T-helper 2 cell treated with Interferon-gamma antibody and Interleukin-4, amounts not matched to agents 5 μg/mL and 100 μg/mL, for 36 hours (primary cell): Measurements from ENCODE around the gene ZFP36.
"Not testable (repeated sequence)": the region's sequence is repeated elsewhere in the genome, so short reads cannot be mapped to it uniquely, and the experiment has no call there.

Source experiments
- DNase-seq: peaks from one replicate; pipeline ENCODE4 v3.0.0; 2021; ENCODE audit warnings: low spot score
- H3K27ac Mint-ChIP-seq: one replicate; pipeline ENCODE4 v1.8.0; 2021; ENCODE audit warnings: mild to moderate bottlenecking, mixed read lengths
- H3K27me3 Mint-ChIP-seq: one replicate; pipeline ENCODE4 v1.8.0; 2021; ENCODE audit warnings: low read depth, mixed read lengths
- H3K36me3 Mint-ChIP-seq: one replicate; pipeline ENCODE4 v1.8.0; 2021; ENCODE audit warnings: low read depth, mixed read lengths
- H3K4me1 Mint-ChIP-seq: one replicate; pipeline ENCODE4 v1.8.0; 2021; ENCODE audit warnings: low read depth, mixed read lengths
- H3K4me3 Mint-ChIP-seq: one replicate; pipeline ENCODE4 v1.8.0; 2022; ENCODE audit warnings: mild to moderate bottlenecking, moderate library complexity, mixed read lengths
- H3K9me3 Mint-ChIP-seq: one replicate; pipeline ENCODE4 v1.8.0; 2021; ENCODE audit warnings: mixed read lengths

ZFP36 gene

DNA sequence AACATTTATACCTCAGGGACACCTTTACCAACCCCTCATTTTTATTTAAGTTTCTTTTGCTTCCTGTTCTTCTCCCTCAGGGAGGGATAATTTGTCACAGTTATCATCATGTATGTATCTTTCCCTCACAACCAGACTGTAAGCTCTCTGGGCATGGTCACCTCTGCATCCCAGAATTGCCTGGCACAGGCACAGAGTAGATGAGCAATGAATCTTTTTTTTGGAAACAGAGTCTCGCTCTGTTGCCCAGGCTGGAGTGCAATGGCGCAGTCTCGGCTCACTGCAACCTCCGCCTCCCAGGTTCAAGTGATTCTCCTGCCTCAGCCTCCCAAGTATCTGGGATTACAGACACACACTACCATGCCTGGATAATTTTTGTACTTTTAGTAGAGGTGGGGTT, 27.3 kb upstream of the ZFP36 start:
- not testable (repeated sequence) for H3K27ac Mint-ChIP-seq, DNase-seq, H3K4me1 Mint-ChIP-seq, H3K9me3 Mint-ChIP-seq, H3K4me3 Mint-ChIP-seq, H3K27me3 Mint-ChIP-seq
- H3K36me3 Mint-ChIP-seq: peaks cover 47% of the 10 kb centered on the region

DNA sequence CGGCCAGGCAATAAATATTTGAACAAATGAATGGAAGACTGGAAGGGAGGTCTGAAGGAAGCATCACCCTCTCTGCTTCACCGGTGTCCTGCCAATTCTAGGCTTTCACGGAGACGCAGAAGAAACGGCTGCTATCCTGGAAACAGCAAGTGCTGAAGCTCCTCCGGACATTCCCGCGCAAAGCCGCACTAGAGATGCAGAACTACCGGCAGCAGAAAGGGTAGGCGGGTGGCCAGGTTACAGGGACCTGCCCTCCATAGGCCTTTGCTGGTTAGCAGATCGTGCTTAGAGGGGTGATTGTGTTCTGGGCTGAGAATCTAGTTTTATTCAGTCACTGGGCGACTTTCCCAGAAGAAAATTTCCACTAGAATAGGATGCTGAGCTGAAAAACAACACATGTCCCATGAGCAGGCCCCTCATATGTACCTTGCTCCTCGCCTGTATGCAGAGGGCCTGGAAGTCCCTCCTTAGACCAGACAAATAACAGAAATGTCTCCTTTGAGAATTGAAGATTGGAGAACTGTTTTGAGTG, 26.7 kb upstream of the ZFP36 start:
- Mint-ChIP-seq H3K36me3 (peaks cover 47% of the 10 kb centered on the region), H3K27ac (no peak overlapping the region), H3K4me1 (no peaks in the 10 kb centered on the region)

DNA sequence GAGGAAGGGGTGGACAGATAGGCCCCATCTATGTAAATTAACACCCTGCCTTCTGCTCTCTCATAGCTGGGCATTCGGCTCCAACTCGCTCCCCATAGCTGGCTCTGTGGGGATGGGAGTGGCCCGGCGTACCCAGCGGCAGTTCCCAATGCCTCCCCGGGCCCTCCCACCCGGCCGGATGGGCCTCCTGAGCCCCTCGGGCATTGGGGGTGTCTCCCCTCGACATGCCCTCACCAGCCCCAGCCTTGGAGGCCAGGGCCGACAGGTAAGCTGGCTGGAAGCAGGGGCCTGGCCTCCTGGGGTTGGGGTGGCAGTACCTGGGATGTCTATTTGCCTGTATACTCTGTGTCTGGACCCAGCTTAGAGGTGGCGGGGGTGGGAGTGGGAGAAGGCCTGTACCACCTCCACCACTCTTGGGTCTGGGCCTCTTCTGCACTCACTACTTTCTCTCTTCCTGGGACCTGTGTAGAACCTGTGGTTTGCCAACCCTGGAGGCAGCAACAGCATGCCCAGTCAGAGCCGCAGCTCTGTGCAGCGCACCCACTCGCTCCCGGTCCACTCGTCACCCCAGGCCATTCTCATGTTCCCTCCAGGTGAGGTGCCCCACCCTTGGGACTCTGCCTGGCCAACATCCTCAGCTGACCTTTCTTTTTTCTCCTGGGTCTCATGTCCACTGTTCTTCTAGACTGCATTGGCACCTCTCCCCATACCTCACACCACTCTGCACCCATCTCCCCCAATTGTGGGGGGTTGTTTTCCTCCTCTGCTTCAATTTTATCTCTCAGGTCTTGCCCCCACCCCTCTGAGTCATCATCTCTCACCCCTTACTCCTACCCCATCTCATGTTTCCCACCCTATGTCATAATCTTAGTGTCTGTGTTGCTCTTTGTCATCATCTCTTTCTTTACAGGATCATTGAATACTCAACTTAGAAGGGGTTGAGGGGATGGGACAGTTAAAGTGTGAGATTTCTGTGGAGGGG, 25.8 kb upstream of the ZFP36 start:
- Mint-ChIP-seq H3K27ac (no peak overlapping the region), H3K4me3 (no peak overlapping the region), H3K9me3 (no peaks in the 10 kb centered on the region), H3K36me3 (peaks cover 51% of the 10 kb centered on the region), H3K4me1 (no peaks in the 10 kb centered on the region), H3K27me3 (no peaks in the 10 kb centered on the region)
- no peak for DNase-seq

More for the DNA sequence above, 26.7 kb upstream of the ZFP36 start:
- no peak for DNase-seq
- Mint-ChIP-seq H3K4me3 (no peak overlapping the region), H3K9me3 (no peaks in the 10 kb centered on the region), H3K27me3 (no peaks in the 10 kb centered on the region)

DNA sequence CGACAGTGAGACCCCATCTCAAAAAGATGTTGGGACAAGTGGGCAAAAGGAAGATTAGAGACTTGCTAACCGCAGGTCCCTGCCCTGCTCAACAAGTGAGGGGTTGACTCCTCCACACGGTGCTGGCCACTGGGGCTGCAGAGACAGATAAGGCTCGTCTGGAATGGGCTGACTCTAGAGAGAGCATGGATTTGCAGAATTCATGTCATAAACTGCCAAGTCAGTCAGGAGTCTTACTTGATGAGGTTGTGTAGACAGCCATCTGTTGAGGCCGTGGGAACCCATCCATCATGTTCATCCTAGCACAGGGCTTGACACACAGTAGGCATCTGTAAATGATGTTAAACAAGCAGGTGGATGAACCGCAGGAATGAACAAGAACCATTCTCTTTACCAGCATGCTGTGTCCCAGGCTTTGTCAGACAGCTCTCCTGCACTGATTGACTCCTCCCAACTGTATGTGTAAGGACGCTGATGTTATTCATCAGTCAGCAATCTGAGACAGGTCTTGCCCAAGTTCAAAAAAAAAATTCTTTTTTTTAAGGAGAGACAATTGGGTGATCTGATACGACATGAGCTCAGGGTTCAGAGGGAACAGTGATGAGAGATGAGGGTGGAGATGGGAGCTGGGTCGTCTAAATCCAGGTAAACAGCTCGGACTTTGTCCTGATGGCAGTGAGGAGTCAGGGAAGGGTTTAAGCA, 24.6 kb upstream of the ZFP36 start:
- peaks cover 54% of the 10 kb centered on the region for H3K36me3 Mint-ChIP-seq
- H3K4me3 Mint-ChIP-seq: no peak overlapping the region
- no peak for DNase-seq
- H3K27me3 Mint-ChIP-seq: no peaks in the 10 kb centered on the region
- no peak overlapping the region for H3K27ac Mint-ChIP-seq
- H3K9me3 Mint-ChIP-seq: no peaks in the 10 kb centered on the region
- H3K4me1 Mint-ChIP-seq: no peaks in the 10 kb centered on the region

DNA sequence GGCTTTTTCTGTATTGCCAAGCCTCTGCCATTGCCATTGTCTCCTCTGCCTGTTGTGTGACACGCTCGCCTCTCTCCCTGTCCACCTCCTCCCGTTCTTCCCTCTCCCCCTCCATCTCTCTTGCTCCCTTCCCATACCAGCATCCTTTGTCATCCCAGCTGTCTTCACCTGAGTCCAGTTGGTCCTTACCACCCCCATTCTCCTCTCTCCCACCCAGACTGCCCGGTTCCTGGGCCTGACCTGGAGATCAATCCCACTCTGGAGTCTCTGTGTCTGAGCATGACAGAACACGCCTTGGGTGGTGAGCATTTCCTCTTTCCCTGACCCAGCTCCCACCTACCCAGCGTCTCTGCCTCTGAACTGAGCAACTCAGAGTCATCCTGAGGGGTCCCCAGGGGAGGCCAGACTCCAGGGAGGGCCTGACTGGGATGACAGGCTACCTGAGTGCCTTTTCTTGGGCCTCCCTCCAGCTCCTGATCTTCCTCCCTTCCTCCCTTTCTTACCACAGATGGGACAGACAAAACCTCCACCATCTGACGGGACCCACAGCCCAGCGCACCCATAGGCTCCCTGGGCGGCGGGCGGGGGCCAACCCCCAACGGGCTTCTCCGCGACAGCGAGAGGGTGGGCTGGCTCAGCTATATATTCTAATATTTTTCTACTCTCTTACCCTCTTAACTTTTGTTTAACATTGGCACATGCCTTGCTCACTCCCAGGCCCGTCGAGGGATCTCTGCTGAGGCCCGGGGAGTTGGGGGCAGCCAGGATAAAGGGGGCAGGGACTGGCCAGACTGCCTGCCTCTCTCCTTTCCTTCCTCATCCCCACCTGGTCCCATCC, 23.4 kb upstream of the ZFP36 start:
- Mint-ChIP-seq H3K4me1 (no peaks in the 10 kb centered on the region), H3K9me3 (no peaks in the 10 kb centered on the region), H3K4me3 (no peak overlapping the region), H3K36me3 (peaks cover 50% of the 10 kb centered on the region), H3K27ac (peak overlapping the region; percentile 55), H3K27me3 (no peaks in the 10 kb centered on the region)
- DNase-seq: no peak

DNA sequence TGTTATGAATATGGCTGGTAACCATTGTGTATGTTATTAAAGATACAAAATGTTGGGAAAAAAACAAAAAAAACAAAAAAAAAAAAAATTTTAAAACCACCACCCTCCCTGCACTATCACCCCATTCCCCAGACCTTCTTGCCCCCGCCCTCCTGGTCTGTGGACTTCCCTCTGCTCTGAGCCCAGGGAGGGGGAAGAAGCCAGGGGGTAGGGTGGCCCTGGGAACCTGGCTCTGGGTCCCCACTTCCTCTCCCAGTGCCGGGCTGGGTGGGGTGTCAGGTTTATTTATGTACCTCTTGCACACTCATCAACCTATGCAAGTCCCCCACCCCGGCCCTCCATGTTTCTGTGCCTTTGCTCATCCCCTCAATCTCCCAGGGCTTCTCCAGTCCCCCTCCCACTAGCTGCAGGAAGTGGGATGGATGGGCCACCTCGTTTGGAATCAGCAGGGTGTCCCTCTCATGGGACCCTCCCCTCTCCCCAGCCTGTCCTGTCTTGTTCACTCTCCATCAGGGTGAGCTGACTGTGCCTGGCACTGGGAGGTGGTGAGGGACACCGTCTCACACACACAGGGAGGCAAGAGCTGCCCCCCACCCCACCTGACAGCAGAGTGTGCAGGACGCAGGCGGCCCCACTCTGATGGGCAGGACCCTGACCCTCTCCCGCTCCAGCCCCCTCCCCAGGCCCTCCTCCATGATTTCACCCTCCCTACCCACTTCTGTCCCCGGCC, 21.6 kb upstream of the ZFP36 start:
- peaks cover 53% of the 10 kb centered on the region for H3K36me3 Mint-ChIP-seq
- H3K27ac Mint-ChIP-seq: no peak overlapping the region
- DNase-seq: no peak
- no peak overlapping the region for H3K4me3 Mint-ChIP-seq
- H3K27me3 Mint-ChIP-seq: no peaks in the 10 kb centered on the region
- H3K4me1 Mint-ChIP-seq: peaks cover 1% of the 10 kb centered on the region
- no peaks in the 10 kb centered on the region for H3K9me3 Mint-ChIP-seq

DNA sequence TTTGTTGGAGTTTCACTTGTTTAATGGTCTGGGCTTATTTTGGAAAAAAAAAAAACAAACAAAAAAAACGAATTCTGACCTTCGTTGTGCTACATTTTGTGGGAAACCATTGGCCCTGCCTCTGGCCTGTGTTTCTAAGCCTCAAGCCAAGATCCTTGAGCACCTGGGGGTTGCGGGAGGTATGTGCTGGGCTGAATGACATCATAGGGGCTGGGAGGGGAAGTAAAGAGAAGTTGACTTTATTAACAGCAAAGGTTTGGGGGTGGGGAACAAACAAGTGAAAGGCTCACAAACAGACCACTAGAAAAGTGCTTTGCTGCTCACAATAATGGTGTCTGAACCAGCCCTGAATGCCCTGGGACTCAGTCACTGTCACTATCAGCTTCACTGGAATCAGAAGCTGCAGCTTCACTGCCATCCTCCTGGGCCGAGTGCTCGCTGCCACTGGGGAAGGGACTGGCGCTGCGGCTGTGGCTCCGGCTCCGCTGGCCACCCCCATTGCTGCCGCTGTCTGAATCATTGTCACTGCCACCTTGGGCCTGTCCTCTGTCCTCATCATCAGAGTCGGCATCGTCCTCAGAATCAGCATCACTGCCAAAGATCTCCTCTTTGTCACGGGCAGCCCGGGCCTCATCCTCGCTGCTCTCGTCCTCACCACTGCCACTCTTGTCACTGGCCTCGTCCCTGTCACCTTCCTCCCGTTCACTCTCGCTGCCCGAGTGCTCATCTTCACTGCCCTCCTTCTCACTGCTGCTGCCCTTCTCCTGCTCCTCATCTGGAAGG, 20.8 kb upstream of the ZFP36 start:
- no peaks in the 10 kb centered on the region for H3K27me3 Mint-ChIP-seq
- no peak overlapping the region for H3K27ac Mint-ChIP-seq
- no peak for DNase-seq
- no peak overlapping the region for H3K4me3 Mint-ChIP-seq
- H3K36me3 Mint-ChIP-seq: peaks cover 48% of the 10 kb centered on the region
- H3K9me3 Mint-ChIP-seq: no peaks in the 10 kb centered on the region
- peaks cover 5% of the 10 kb centered on the region for H3K4me1 Mint-ChIP-seq

DNA sequence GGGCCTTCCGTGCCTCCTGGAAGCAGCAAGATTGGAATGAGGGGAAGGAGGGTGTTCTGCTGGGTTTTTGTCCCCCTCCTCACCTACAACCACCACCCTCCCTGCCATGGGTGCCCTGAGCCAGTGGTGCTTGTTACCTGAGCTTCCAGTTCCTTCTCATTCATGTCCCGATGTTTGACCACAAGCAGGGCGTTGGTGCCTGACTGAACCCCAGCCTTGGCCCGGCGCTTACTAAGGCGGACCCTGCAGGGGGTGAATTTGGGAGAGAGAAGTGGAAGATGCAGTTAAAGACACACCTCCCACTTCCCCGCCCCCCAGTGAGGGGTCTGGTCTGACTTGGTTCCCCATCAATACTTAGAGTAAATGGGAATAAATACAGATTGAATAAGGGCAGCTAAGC, 20.1 kb upstream of the ZFP36 start:
- Mint-ChIP-seq H3K36me3 (peaks cover 47% of the 10 kb centered on the region), H3K4me3 (no peak overlapping the region), H3K9me3 (no peaks in the 10 kb centered on the region), H3K4me1 (peaks cover 6% of the 10 kb centered on the region), H3K27ac (peak overlapping the region; percentile 10), H3K27me3 (no peaks in the 10 kb centered on the region)
- no peak for DNase-seq

DNA sequence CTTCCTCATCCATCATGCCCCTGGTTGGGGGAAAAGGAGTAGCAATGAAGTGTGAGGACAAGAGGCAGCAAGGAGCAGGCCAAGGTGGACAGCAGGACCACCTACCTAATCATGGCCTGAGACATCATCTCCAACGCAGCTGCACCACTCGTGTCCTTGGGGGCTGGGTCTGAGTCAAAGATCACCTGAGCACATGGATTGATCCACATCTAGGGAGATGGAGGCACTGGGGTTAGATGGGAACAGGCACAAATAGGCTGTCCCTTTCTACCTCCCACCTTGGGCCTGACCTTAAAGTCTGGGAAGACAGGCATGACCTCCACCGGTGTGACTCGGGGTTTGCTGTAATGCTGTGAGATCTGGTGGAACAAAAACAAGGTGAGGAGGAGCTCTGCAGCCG, 18.0 kb upstream of the ZFP36 start:
- Mint-ChIP-seq H3K27ac (peak overlapping the region; percentile 98), H3K9me3 (no peaks in the 10 kb centered on the region), H3K27me3 (no peaks in the 10 kb centered on the region), H3K36me3 (peaks cover 49% of the 10 kb centered on the region), H3K4me1 (peaks cover 11% of the 10 kb centered on the region), H3K4me3 (peak overlapping the region; percentile 13)
- DNase-seq: no peak

DNA sequence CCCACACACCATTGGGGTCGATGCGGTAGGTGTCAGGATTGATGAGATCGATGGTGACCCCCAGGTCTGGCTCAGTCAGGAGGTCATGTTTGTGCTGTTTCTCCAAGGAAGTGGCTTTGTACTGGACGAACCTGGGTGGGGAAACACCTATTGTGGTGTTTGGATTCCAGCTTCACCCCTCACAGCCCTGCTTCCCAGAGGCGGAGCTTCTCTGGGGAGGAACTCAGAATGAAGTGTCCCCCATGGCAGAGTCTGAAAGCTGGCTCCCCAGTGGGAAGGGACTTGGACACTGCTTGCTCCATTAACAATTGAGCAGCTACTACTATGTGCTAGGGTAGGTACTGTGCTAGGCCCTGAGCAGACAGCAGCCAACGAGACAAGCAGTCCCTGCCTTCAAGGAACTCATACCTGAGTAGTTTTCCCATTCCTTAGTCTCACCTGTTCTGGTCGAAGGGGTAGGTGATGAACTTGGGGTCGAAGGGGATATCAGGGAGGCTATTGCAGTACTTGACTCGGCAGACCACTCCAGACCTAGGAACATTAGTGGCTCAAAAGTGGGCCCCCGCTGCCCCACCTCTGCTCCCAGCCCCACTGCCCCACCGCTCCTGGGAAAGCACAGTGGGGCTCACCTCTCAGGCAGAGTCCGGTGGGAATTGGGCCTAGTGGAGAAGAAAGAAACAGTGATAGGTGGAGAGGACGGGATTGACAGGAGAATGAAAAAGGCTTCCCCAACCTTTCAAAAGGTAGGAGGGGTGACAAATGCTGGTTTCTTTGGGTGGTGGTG, 16.8 kb upstream of the ZFP36 start:
- Mint-ChIP-seq H3K36me3 (peaks cover 55% of the 10 kb centered on the region), H3K4me3 (peak overlapping the region; percentile 99), H3K4me1 (peaks cover 11% of the 10 kb centered on the region), H3K27ac (peak overlapping the region; percentile 98), H3K27me3 (no peaks in the 10 kb centered on the region), H3K9me3 (no peaks in the 10 kb centered on the region)
- DNase-seq: no peak

DNA sequence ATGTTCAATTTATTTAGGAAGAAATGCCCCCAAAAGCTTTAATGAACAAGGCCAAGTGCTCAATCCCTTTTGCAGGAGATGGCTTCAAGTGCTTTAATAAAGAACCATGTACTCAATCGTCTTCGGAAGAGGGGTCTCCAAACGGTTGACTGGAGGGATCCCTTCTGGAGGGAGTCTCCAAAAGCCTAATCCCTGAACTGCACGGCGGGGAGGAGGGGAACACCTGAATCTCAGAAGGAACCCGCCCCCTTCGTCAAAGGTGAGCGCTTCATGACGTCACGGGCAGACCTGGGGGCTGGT, 16.2 kb upstream of the ZFP36 start:
- Mint-ChIP-seq H3K9me3 (no peaks in the 10 kb centered on the region), H3K27ac (peak overlapping the region; percentile 98), H3K27me3 (no peaks in the 10 kb centered on the region), H3K4me1 (peaks cover 14% of the 10 kb centered on the region), H3K36me3 (peaks cover 57% of the 10 kb centered on the region), H3K4me3 (peak overlapping the region; percentile 99)
- peak; percentile 63 for DNase-seq

DNA sequence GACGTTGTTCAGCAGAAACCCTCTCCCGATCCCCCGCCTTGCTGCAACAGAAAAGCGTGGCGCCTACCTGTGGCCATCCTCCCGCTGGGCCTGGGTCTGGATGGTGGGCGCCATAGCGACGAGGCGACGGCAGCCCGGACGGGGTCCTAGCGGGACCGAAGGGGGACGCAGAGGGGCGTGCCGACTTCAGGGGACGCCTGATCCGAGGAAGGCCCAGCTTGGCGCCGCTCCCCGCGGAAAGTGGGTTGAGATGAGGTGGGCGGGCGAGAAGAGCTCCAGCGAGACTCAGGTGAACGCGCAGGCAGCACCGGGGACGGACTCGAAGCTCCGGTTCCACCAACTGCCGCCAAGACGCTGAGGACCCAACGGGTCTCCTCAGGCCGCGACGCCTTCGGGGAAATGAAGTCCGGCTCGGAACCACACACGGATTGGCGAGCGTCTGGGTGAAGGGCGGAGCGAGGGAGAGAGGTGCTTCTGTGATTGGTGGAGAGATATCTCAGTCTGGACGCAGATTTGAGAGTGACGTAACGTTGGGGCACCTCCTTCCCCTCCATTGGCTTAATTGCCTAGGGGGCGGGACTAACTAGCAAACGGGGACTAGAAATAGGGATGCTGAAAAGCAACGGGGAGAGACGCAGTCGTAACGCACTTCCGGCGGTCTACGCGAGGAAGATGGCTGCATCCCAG, 15.8 kb upstream of the ZFP36 start, which contains the start of the genes MED29 and PAF1:
Gene MED29, plus strand, starts transcription at position 628 of the 687 bp plus-strand sequence. Its CDS starts 45 bp downstream, at position 673.
Gene PAF1, minus strand, starts transcription at position 356 of the 687 bp plus-strand sequence. Its CDS starts 242 bp downstream, at position 114.
- peak within 1 kb of the TSS; percentile 98 for H3K27ac Mint-ChIP-seq
- H3K27me3 Mint-ChIP-seq: no peaks in the 10 kb centered on the region
- DNase-seq: peak; percentile 96
- peak within 1 kb of the TSS; percentile 99 for H3K4me3 Mint-ChIP-seq
- peaks cover 56% of the 10 kb centered on the region for H3K36me3 Mint-ChIP-seq
- no peaks in the 10 kb centered on the region for H3K9me3 Mint-ChIP-seq
- peaks cover 14% of the 10 kb centered on the region for H3K4me1 Mint-ChIP-seq
